ENCODE results near the gene PCNT. TPM values are rescaled to one million over a fixed set of nuclear protein-coding genes. Genes with fewer than 3 reads are reported as not detected.
"Not testable (repeated sequence)": the region's sequence is repeated elsewhere in the genome, so short reads cannot be mapped to it uniquely, and the experiment has no call there.

Gene PCNT
- total RNA-seq, 1 experiment from 2014 or later, result 39.6 TPM

DNA sequence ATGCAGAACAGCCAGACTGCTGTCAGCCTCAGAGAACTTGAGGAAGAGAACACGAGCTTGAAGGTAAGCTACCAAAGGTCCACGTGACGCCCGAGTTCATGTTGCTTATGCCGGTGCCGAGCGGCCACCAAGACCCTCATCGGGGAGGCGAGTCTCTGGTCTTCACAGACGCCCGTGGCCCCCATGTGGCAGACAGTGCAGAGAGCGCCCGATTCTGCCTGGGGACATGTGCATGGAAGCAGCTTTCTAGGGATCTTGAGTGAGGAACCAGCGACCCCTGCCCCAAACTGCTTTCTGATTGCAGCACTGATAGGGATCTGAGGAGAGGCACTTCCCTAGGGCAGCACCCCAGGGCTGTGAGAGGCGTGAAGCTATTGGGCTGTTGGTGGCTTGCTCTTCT, 78.5 kb downstream of the PCNT start:
- no CpG with 5 or more reads among the region's 15 CpGs for WGBS (ENCODE audit: extremely low coverage, insufficient read length, low lambda C conversion rate)
- Histone ChIP-seq H3K27ac (ENCODE audit: insufficient read length, low read depth, low read length) (no peak overlapping the region), H3K23me2 (ENCODE audit: insufficient read length, low read depth, low read length, poor library complexity, severe bottlenecking) (no peaks in the 10 kb centered on the region), H2AK5ac (ENCODE audit: insufficient read length, low read length) (no peak overlapping the region), H3K14ac (ENCODE audit: insufficient read depth, low read length) (no peak overlapping the region), H3K4ac (ENCODE audit: low read depth, low read length) (no peak overlapping the region), H3K9me3 (ENCODE audit: control insufficient read depth, low read depth, low read length) (no peaks in the 10 kb centered on the region), H3K79me2 (ENCODE audit: insufficient read depth, low read length) (no peaks in the 10 kb centered on the region), H4K91ac (ENCODE audit: insufficient read length, low read depth, low read length) (no peak overlapping the region), H3K9ac (ENCODE audit: extremely low read depth, insufficient read length, low read length) (no peak overlapping the region), H3K23ac (ENCODE audit: insufficient read length, low read depth, low read length) (no peak overlapping the region), H3K79me1 (ENCODE audit: insufficient read depth, low read depth, low read length, poor library complexity, severe bottlenecking) (no peaks in the 10 kb centered on the region), H3K27me3 (ENCODE audit: insufficient read depth, low read length) (no peaks in the 10 kb centered on the region), H3T11ph (ENCODE audit: low read length) (no peak overlapping the region), H2BK20ac (ENCODE audit: low read depth, low read length, poor library complexity, severe bottlenecking) (no peak overlapping the region), H3K4me2 (ENCODE audit: insufficient read depth, insufficient read length, low read length) (no peak overlapping the region), H3K56ac (ENCODE audit: insufficient read length, low read depth, low read length) (no peak overlapping the region), H2AFZ (ENCODE audit: low read length) (no peak overlapping the region), H2BK12ac (ENCODE audit: insufficient read length, low read depth, low read length) (no peak overlapping the region), H3K4me1 (ENCODE audit: insufficient read depth, low read length) (no peaks in the 10 kb centered on the region), H4K5ac (ENCODE audit: insufficient read length, low read depth, low read length) (no peak overlapping the region), H4K20me1 (ENCODE audit: control insufficient read depth, insufficient read depth, insufficient read length) (no peaks in the 10 kb centered on the region), H2BK15ac (ENCODE audit: low read depth, low read length) (no peak overlapping the region), H2BK120ac (ENCODE audit: low read depth, low read length, poor library complexity, severe bottlenecking) (no peak overlapping the region), H3K18ac (ENCODE audit: insufficient read length, low read depth, low read length) (no peak overlapping the region), H4K8ac (replicated peaks; ENCODE audit: insufficient read length, low read depth, low read length) (no peak overlapping the region), H2BK5ac (ENCODE audit: insufficient read length, low read length) (no peak overlapping the region)
- DNase-seq, result no peak
- H3K9me3 Mint-ChIP-seq, result no peaks in the 10 kb centered on the region; a peak in 1 of 5 replicates
- H3K4me3 Mint-ChIP-seq, result no peak overlapping the region
- 0 out of 4 replicates have a peak, but pooled peaks cover 0 to 3% of the 10 kb centered on the region in 2 experiments for H3K4me1 Mint-ChIP-seq
- no peaks in the 10 kb centered on the region for H3K27me3 Mint-ChIP-seq (ENCODE audit: low read depth)
- peaks cover 25 to 59% (median 53%) of the 10 kb centered on the region in 3 experiments; a peak in 6 of 7 replicates for H3K36me3 Mint-ChIP-seq (ENCODE audit: insufficient read depth in 1 of 3, low read depth in 3 of 3)
- H3K27ac Mint-ChIP-seq, result no peak overlapping the region
- TF ChIP-seq, protein P1, sequence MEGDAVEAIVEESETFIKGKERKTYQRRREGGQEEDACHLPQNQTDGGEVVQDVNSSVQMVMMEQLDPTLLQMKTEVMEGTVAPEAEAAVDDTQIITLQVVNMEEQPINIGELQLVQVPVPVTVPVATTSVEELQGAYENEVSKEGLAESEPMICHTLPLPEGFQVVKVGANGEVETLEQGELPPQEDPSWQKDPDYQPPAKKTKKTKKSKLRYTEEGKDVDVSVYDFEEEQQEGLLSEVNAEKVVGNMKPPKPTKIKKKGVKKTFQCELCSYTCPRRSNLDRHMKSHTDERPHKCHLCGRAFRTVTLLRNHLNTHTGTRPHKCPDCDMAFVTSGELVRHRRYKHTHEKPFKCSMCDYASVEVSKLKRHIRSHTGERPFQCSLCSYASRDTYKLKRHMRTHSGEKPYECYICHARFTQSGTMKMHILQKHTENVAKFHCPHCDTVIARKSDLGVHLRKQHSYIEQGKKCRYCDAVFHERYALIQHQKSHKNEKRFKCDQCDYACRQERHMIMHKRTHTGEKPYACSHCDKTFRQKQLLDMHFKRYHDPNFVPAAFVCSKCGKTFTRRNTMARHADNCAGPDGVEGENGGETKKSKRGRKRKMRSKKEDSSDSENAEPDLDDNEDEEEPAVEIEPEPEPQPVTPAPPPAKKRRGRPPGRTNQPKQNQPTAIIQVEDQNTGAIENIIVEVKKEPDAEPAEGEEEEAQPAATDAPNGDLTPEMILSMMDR (conservative IDR thresholded peaks at IDR 0.05), result peak; percentile 32; the same call in 1 of the 3 replicates

DNA sequence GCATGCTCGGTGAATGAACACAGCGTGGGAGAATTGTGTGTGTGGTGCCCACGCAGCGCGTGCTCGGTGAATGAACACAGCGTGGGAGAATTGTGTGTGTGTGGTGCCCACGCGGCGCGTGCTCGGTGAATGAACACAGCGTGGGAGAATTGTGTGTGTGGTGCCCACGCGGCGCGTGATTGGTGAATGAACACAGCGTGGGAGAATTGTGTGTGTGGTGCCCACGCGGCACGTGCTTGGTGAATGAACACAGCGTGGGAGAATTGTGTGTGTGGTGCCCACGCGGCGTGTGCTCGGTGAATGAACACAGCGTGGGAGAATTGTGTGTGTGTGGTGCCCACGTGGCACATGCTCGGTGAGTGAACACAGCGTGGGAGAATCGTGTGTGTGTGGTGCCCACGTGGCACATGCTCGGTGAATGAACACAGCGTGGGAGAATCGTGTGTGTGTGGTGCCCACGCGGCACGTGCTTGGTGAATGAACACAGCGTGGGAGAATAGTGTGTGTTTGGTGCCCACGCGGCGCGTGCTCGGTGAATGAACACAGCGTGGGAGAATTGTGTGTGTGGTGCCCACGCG, 79.4 kb downstream of the PCNT start:
- H3K27ac Mint-ChIP-seq, result peak overlapping the region in 1 of 3 experiments; percentile 6; a peak in 2 of 7 replicates
- H3K27me3 Mint-ChIP-seq (ENCODE audit: low read depth); H2BK120ac ChIP-seq (ENCODE audit: low read depth, low read length, poor library complexity, severe bottlenecking); H3T11ph ChIP-seq (ENCODE audit: low read length); H3K9ac ChIP-seq (ENCODE audit: extremely low read depth, insufficient read length, low read length); H4K20me1 ChIP-seq (ENCODE audit: control insufficient read depth, insufficient read depth, insufficient read length); H4K5ac ChIP-seq (ENCODE audit: insufficient read length, low read depth, low read length); H3K56ac ChIP-seq (ENCODE audit: insufficient read length, low read depth, low read length); H2AFZ ChIP-seq (ENCODE audit: low read length); H3K4ac ChIP-seq (ENCODE audit: low read depth, low read length); H3K4me3 Mint-ChIP-seq; H3K27me3 ChIP-seq (ENCODE audit: insufficient read depth, low read length); H3K9me3 ChIP-seq (ENCODE audit: control insufficient read depth, low read depth, low read length); DNase-seq; H3K18ac ChIP-seq (ENCODE audit: insufficient read length, low read depth, low read length); H3K4me1 Mint-ChIP-seq; H2BK5ac ChIP-seq (ENCODE audit: insufficient read length, low read length); H3K79me2 ChIP-seq (ENCODE audit: insufficient read depth, low read length); H3K14ac ChIP-seq (ENCODE audit: insufficient read depth, low read length); H2BK20ac ChIP-seq (ENCODE audit: low read depth, low read length, poor library complexity, severe bottlenecking); H3K27ac ChIP-seq (ENCODE audit: insufficient read length, low read depth, low read length); H3K4me2 ChIP-seq (ENCODE audit: insufficient read depth, insufficient read length, low read length); H2BK15ac ChIP-seq (ENCODE audit: low read depth, low read length); H2AK5ac ChIP-seq (ENCODE audit: insufficient read length, low read length); H4K91ac ChIP-seq (ENCODE audit: insufficient read length, low read depth, low read length); H2BK12ac ChIP-seq (ENCODE audit: insufficient read length, low read depth, low read length); H3K79me1 ChIP-seq (ENCODE audit: insufficient read depth, low read depth, low read length, poor library complexity, severe bottlenecking); H3K23me2 ChIP-seq (ENCODE audit: insufficient read length, low read depth, low read length, poor library complexity, severe bottlenecking); H4K8ac ChIP-seq (replicated peaks; ENCODE audit: insufficient read length, low read depth, low read length); H3K4me1 ChIP-seq (ENCODE audit: insufficient read depth, low read length); H3K9me3 Mint-ChIP-seq; H3K23ac ChIP-seq (ENCODE audit: insufficient read length, low read depth, low read length): not testable (repeated sequence)
- peaks cover 21 to 52% (median 49%) of the 10 kb centered on the region in 3 experiments; a peak in 6 of 7 replicates for H3K36me3 Mint-ChIP-seq (ENCODE audit: insufficient read depth in 1 of 3, low read depth in 3 of 3)
- WGBS (ENCODE audit: extremely low coverage, insufficient read length, low lambda C conversion rate), result no CpG with 5 or more reads among the region's 47 CpGs

Measured in H9 (cell line).